Large intestine (tissue), 3 donors: Measurements from ENCODE around the gene FARP1. TPM values are rescaled to one million over a fixed set of nuclear protein-coding genes. Genes with fewer than 3 reads are reported as not detected.
A peak's percentile ranks its signal among the peaks of the same experiment; 100 is the strongest.

Experiments
- DNase-seq, 2 donors: peaks; one replicate each; pipeline versions ENCODE4 v3.0.0 to v3.0.0-alpha.2; 2013
- H3K27ac ChIP-seq: one replicate; pipeline ENCODE4 v1.5.1; 2013; ENCODE audit warnings: low read length
- H3K27me3 ChIP-seq: 2 replicates; pipeline ENCODE4 v1.6.1; 2013; ENCODE audit warnings: low read length; ENCODE audit not compliant: control insufficient read depth, insufficient read depth
- H3K36me3 ChIP-seq: 2 replicates; pipeline ENCODE4 v1.6.1; 2013; ENCODE audit warnings: low read length; ENCODE audit not compliant: control insufficient read depth, insufficient read depth
- H3K4me1 ChIP-seq: one replicate; pipeline ENCODE4 v1.6.1; 2013; ENCODE audit warnings: low read length; ENCODE audit not compliant: control insufficient read depth, insufficient read depth
- H3K4me3 ChIP-seq: one replicate; pipeline ENCODE4 v1.5.1; 2013; ENCODE audit warnings: low read length
- H3K9me3 ChIP-seq: one replicate; pipeline ENCODE4 v1.6.1; 2013; ENCODE audit warnings: mild to moderate bottlenecking, low read depth, low read length, moderate library complexity; ENCODE audit not compliant: control insufficient read depth
- WGBS: methylation state at CpG from one replicate; pipeline ENCODE4 v1.1.5; 2013; ENCODE audit warnings: low lambda C conversion rate; ENCODE audit not compliant: insufficient coverage; 5-methylcytosine and 5-hydroxymethylcytosine counted together
- polyA plus RNA-seq: library from polyadenylated mRNA; unstranded; fragments of 120-200 nt; gene quantifications from one replicate; pipeline ENCODE4 v1.2.1, GENCODE V29; 2013

Gene FARP1
- polyA plus RNA-seq, 1 donor = 27.6 TPM

DNA sequence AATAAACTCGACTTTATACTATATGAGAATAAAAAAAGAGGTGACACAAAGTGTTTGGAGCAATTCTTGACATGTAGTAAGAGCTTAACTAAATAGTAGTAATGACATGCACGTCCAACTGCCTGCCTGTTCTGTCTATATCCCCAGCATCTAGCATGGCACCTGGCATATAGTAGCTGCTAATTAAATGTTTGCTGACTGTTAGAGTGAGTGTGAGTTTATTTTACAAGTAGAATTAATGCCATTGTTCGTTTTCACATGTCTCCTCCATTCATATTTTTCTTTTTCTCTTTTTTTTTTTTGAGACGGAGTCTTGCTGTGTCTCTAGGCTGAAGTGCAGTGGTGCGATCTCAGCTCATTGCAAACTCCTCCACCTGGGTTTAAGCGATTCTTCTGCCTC lies 72.6 kb downstream of the FARP1 start:
- Histone ChIP-seq H3K9me3 (no peaks in the 10 kb centered on the region), H3K27ac (no peak overlapping the region), H3K36me3 (no peaks in the 10 kb centered on the region), H3K27me3 (no peaks in the 10 kb centered on the region), H3K4me1 (no peaks in the 10 kb centered on the region), H3K4me3 (no peak overlapping the region)
- no peak for DNase-seq
- WGBS = 86% methylated on average over 1 of the region's 6 CpGs

DNA sequence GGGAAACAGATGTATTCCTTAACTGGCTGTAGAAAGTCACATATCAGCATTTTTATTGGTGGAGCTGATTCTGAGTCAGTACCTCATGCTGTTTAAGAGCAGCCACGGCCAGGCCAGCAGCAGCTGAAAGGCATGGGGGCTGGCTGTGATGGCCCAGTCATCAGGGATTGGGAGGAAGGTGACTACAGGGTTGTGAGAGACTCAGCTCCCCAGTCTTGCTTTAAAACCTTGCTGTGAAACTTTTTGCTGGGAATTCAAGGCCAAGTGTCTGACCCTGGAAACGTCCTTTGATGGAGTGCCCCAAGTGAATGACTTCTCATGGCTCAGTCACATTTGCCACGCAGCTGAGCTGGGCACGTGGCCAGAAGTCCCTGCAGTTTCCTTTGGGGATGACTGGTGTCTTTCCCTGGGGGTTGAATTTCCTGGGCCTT lies 73.3 kb downstream of the FARP1 start:
- Histone ChIP-seq H3K27ac (no peak overlapping the region), H3K4me3 (no peak overlapping the region), H3K4me1 (no peaks in the 10 kb centered on the region), H3K36me3 (no peaks in the 10 kb centered on the region), H3K27me3 (no peaks in the 10 kb centered on the region), H3K9me3 (no peaks in the 10 kb centered on the region)
- WGBS = no CpG with 5 or more reads among the region's 4 CpGs
- DNase-seq = no peak

DNA sequence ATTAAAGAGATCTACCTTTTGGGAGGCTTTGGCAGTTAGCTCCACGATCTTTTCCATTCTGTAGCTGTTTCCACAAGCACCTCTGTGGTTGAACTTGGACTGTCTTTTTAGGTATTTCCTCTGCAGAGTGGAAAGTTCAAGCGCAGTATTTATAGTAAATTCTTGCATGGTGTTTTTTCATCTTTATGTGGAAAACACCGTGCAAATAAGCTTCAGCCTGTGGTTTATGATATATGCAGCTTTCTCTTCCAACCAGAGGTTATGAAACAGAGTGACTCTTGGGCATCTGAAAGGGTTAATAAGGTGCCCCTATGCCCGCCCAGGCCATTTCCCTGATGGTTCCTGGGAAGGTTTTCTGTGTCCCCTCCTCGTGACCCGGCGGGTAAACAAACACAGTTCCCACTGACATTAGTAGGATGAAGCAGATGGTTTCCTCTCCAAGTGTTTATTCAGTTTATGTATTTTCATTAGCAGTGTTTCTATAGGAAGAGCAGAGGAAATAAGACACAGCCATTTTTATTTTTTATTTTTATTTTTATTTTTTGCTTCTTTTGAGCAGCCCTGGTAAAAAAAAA lies 73.9 kb downstream of the FARP1 start:
- Histone ChIP-seq H3K36me3 (no peaks in the 10 kb centered on the region), H3K9me3 (no peaks in the 10 kb centered on the region), H3K4me3 (no peak overlapping the region), H3K4me1 (no peaks in the 10 kb centered on the region), H3K27ac (peak overlapping the region; percentile 32), H3K27me3 (no peaks in the 10 kb centered on the region)
- WGBS = 100% methylated on average over 2 of the region's 7 CpGs
- no peak for DNase-seq

DNA sequence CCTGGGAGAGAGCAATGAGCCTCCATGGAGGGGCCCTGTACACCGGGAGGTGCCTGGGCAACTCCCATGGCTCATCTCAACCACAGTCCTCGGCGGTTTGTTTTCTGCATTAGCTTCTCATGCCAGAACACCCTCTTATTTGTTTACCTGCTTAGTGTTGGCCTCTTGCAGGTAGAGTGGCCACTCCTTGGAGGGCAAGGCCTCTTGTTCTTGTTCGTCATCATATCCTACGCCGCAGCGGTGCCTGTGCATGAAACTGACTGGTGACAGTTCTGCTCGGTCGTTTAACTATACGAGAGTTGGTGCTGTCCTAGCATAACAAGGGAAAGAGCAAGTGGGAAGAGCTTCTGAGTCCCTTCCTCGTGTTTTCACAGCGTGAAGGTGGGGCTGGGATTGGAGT lies 74.7 kb downstream of the FARP1 start:
- no peak overlapping the region for H3K4me3 ChIP-seq
- H3K9me3 ChIP-seq = no peaks in the 10 kb centered on the region
- H3K36me3 ChIP-seq = no peaks in the 10 kb centered on the region
- DNase-seq = no peak
- no peaks in the 10 kb centered on the region for H3K27me3 ChIP-seq
- WGBS = no CpG with 5 or more reads among the region's 12 CpGs
- peak overlapping the region; percentile 32 for H3K27ac ChIP-seq
- no peaks in the 10 kb centered on the region for H3K4me1 ChIP-seq

DNA sequence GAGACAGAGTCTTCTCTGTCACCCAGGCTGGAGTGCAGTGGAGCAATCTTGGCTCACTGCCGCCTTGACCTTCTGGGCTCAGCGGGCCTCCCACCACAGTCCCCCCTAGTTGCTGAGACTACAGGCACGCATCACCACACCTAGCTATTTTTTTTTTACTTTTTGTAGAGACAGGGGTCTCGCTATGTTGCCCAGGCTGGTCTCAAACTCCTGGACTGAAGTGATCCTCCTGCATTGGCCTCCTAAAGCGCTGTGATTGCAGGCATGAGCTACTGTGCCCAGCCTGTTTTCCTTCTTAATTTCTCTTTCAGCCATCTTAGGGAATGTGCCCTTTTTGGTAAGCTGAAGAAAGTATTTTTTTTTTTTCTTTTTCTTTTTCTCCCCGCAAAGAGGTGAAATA lies 76.8 kb downstream of the FARP1 start:
- H3K27ac ChIP-seq = no peak overlapping the region
- H3K4me1 ChIP-seq = no peaks in the 10 kb centered on the region
- H3K4me3 ChIP-seq = no peak overlapping the region
- no peak for DNase-seq
- 100% methylated on average over 1 of the region's 6 CpGs for WGBS
- no peaks in the 10 kb centered on the region for H3K27me3 ChIP-seq
- no peaks in the 10 kb centered on the region for H3K36me3 ChIP-seq
- no peaks in the 10 kb centered on the region for H3K9me3 ChIP-seq

DNA sequence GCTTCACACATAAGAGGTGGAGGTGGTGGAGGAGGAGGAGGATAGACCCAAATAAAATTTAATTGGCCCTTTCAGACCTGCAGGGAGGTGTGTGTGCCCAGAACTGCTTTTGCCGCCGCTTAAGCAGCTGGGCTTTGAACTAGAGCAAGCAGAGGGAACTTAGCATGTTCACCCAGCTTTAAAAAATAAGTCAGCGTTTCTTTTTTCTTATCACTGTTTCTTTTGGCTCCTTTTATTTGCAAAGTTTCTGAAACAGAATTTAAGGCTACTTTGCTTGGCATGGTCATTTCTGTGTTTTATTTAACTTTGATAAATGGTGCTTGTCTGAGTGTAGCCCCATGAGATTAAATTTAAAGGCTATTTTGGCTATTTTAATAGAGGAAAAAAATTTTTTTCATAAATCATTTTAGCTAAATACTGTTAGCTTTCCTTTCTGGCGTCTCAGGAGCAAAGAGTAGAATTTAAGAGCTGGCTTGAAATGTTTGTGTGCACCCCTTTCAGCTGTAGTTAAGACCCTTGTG lies 77.4 kb downstream of the FARP1 start:
- Histone ChIP-seq H3K27me3 (no peaks in the 10 kb centered on the region), H3K27ac (no peak overlapping the region), H3K4me1 (no peaks in the 10 kb centered on the region), H3K9me3 (no peaks in the 10 kb centered on the region), H3K36me3 (no peaks in the 10 kb centered on the region), H3K4me3 (no peak overlapping the region)
- WGBS = 49% methylated on average over 2 of the region's 4 CpGs
- DNase-seq = no peak

DNA sequence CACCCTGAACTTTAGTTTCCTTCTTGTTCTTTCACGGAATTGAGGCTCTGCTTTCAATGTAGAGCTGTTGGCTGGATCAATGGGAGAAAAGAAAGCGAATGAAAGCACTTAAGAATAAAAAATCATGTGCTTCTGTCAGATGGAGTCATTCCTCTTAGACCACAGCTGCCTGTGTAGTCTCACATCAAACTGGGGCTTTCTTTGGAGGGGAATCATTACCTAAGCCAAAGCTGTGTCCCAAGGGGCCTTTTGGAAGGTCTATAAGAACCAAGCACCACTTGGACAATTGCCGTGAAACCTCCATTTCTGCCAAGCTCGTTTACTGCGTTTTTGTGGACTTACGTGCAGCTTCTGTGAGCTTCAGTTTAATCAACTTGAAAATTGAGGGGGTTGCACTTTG lies 78.3 kb downstream of the FARP1 start:
- WGBS = 80% methylated on average over 2 of the region's 6 CpGs
- no peaks in the 10 kb centered on the region for H3K27me3 ChIP-seq
- no peaks in the 10 kb centered on the region for H3K36me3 ChIP-seq
- no peak overlapping the region for H3K4me3 ChIP-seq
- no peak overlapping the region for H3K27ac ChIP-seq
- no peak for DNase-seq
- no peaks in the 10 kb centered on the region for H3K9me3 ChIP-seq
- H3K4me1 ChIP-seq = no peaks in the 10 kb centered on the region

DNA sequence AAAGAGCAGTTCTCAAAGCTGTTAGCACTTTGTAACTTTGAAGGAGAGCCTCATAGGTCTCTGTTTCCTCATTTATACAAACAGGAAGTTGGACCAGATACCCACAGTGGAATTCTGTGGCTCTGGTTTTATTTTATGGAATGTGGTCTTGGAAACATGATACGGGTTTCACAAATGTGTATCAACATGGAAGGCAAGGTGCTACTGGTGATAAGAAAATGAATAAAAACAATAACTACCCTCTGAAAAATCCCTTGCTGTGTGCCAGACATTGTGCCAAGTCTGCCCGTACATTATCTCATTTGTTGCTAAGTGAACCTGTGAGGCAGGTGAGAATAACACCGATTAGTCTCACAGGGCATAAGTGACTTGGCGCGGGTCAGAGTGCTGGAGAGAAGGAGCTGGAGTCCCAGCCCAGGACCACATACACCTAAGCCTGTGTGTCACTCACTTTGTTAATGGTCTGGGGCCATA lies 79.2 kb downstream of the FARP1 start:
- no CpG with 5 or more reads among the region's 5 CpGs for WGBS
- H3K4me1 ChIP-seq = no peaks in the 10 kb centered on the region
- H3K36me3 ChIP-seq = no peaks in the 10 kb centered on the region
- no peak overlapping the region for H3K27ac ChIP-seq
- H3K4me3 ChIP-seq = no peak overlapping the region
- H3K27me3 ChIP-seq = no peaks in the 10 kb centered on the region
- peaks cover 2% of the 10 kb centered on the region for H3K9me3 ChIP-seq
- no peak for DNase-seq

DNA sequence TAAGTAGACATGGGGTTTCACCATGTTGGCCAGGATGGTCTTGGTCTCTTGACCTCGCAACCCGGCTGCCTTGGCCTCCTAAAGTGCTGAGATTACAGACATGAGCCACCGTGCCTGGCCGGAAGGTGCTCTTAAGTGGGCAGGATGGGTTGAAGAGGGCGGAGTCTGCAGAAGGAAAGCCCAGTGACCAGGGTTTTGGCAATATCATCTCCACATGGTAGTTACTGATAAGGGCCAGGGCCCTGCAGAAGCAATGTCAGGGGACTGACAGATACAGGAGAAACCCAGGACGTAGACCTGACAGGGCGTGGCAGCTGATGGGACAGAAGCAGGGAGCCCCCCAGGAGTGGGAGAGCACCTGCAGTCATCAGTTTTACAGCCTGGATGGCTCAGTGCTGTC lies 79.9 kb downstream of the FARP1 start:
- no peaks in the 10 kb centered on the region for H3K36me3 ChIP-seq
- no peaks in the 10 kb centered on the region for H3K27me3 ChIP-seq
- WGBS = 100% methylated on average over 1 of the region's 7 CpGs
- H3K4me3 ChIP-seq = no peak overlapping the region
- no peaks in the 10 kb centered on the region for H3K4me1 ChIP-seq
- no peak overlapping the region for H3K27ac ChIP-seq
- H3K9me3 ChIP-seq = peaks cover 2% of the 10 kb centered on the region
- no peak for DNase-seq

DNA sequence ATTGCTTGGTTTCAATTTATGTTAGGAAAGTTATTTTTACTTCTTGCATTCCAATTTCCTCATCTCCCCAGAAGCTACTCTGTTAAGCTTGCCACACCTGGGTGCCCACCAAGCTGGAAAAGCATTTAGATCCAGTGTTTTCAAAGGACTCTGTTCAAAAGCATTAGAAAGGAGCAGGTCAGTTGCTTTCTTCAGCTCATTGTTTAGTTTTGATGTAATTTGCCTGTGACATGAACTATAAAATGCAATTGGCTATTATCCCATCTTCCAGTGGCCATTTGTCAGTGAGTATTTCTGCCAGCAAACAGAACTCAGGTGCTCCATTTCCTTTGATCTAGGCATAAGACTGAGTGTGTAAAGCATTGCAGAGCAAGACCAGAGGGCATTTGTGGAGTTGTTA lies 80.8 kb downstream of the FARP1 start:
- Histone ChIP-seq H3K36me3 (no peaks in the 10 kb centered on the region), H3K4me3 (no peak overlapping the region), H3K9me3 (peaks cover 2% of the 10 kb centered on the region), H3K4me1 (no peaks in the 10 kb centered on the region), H3K27ac (no peak overlapping the region), H3K27me3 (no peaks in the 10 kb centered on the region)
- DNase-seq = no peak

DNA sequence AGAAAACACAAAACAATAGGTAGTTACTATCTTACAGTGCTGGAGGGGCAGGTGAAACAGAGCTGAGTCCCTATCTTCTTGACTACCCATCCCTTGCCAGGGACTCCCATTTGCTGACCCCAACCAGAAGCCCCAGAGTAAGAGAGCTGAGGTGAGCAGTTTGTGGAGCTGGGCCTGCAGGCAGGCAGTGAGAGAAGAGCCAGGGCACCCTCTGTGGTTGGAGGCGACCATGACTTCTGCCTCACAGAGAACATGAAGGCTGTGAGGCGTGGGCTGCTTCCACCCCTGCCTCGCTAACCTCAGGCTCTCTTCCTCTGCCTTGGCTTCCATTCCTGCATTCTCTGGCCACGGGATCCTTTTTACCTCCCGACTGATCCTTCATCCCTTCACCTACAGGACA lies 81.7 kb downstream of the FARP1 start:
- H3K4me1 ChIP-seq = no peaks in the 10 kb centered on the region
- no peak for DNase-seq
- no peak overlapping the region for H3K27ac ChIP-seq

More for the DNA sequence above, 81.7 kb downstream of the FARP1 start:
- Histone ChIP-seq H3K36me3 (no peaks in the 10 kb centered on the region), H3K4me3 (no peak overlapping the region), H3K27me3 (no peaks in the 10 kb centered on the region), H3K9me3 (peaks cover 5% of the 10 kb centered on the region)
- WGBS = 100% methylated on average over 2 of the region's 5 CpGs
